Large intestine (tissue), 3 donors: ENCODE data around the gene CIART. TPM values are rescaled to one million over a fixed set of nuclear protein-coding genes. Genes with fewer than 3 reads are reported as not detected.

Source experiments
- DNase-seq, 2 donors: peaks; one replicate each; pipeline versions ENCODE4 v3.0.0 to v3.0.0-alpha.2; 2013
- H3K27ac ChIP-seq: one replicate; pipeline ENCODE4 v1.5.1; 2013; ENCODE audit warnings: low read length
- H3K27me3 ChIP-seq: 2 replicates; pipeline ENCODE4 v1.6.1; 2013; ENCODE audit warnings: low read length; ENCODE audit not compliant: control insufficient read depth, insufficient read depth
- H3K36me3 ChIP-seq: 2 replicates; pipeline ENCODE4 v1.6.1; 2013; ENCODE audit warnings: low read length; ENCODE audit not compliant: control insufficient read depth, insufficient read depth
- H3K4me1 ChIP-seq: one replicate; pipeline ENCODE4 v1.6.1; 2013; ENCODE audit warnings: low read length; ENCODE audit not compliant: control insufficient read depth, insufficient read depth
- H3K4me3 ChIP-seq: one replicate; pipeline ENCODE4 v1.5.1; 2013; ENCODE audit warnings: low read length
- H3K9me3 ChIP-seq: one replicate; pipeline ENCODE4 v1.6.1; 2013; ENCODE audit warnings: mild to moderate bottlenecking, low read depth, low read length, moderate library complexity; ENCODE audit not compliant: control insufficient read depth
- WGBS: methylation state at CpG from one replicate; pipeline ENCODE4 v1.1.5; 2013; ENCODE audit warnings: low lambda C conversion rate; ENCODE audit not compliant: insufficient coverage; 5-methylcytosine and 5-hydroxymethylcytosine counted together
- polyA plus RNA-seq: library from polyadenylated mRNA; unstranded; fragments of 120-200 nt; gene quantifications from one replicate; pipeline ENCODE4 v1.2.1, GENCODE V29; 2013

Gene CIART
- polyA plus RNA-seq, 1 donor, result 3.4 TPM

- H3K4me1 ChIP-seq, result peaks cover 13% of the 10 kb centered on the region
- H3K27ac ChIP-seq, result no peak overlapping the region
- peaks cover 13% of the 10 kb centered on the region for H3K27me3 ChIP-seq
- H3K9me3 ChIP-seq, result no peaks in the 10 kb centered on the region
- peaks cover 30% of the 10 kb centered on the region for H3K36me3 ChIP-seq
- no peak overlapping the region for H3K4me3 ChIP-seq
- 80% methylated on average over 1 of the region's 6 CpGs for WGBS
- no peak for DNase-seq
Measured at GRCh38 chr1:150262388-150263320, 19.7 kb upstream of the CIART start.

DNA sequence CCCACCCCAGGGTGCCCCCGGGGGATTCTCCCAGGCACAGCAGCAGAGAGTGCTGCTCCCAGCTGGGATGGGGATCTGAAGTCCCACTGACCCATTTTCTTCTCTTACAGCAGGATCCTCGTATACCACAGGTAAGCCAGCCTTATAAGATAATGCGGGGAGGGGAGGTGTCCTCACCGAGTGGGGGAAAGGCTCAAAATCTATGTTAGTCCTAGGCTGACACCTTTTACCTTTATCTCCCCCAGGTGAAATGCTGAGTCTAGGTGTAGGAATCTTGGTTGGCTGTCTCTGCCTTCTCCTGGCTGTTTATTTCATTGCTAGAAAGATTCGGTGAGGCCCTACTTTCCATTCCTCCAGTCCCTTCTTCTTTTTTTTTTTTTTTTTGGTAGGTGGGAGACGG, 18.8 kb upstream of the CIART start:
- peaks cover 30% of the 10 kb centered on the region for H3K36me3 ChIP-seq
- H3K9me3 ChIP-seq, result no peaks in the 10 kb centered on the region
- no peak overlapping the region for H3K4me3 ChIP-seq
- WGBS, result 90% methylated on average over 3 of the region's 6 CpGs
- H3K27ac ChIP-seq, result no peak overlapping the region
- peaks cover 4% of the 10 kb centered on the region for H3K27me3 ChIP-seq
- DNase-seq, result no peak
- H3K4me1 ChIP-seq, result peaks cover 16% of the 10 kb centered on the region

DNA sequence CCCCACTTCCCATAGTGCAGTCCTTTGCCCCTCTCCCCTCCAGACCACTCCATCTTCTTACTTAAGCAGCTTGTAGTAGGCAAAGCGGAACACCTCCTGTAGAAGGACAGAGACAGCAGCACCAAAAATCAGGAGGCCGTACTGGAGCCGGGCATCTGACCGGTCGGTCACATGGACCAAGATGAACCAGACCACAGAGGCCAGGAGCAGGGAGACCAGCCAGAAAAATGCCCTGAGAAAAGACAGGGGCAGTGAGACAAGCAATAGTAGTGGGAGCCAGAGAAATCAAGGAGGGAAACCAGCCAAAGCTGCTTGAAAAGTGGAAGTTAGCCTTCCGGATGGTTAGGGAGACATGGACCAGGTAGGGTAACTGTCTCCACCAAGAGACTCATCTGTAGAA, 14.5 kb upstream of the CIART start:
- WGBS, result no CpG with 5 or more reads among the region's 6 CpGs

GRCh38 chr1:150268340-150268704, 14.0 kb upstream of the CIART start:
- peaks cover 30% of the 10 kb centered on the region for H3K36me3 ChIP-seq
- H3K4me1 ChIP-seq, result peaks cover 9% of the 10 kb centered on the region
- H3K27ac ChIP-seq, result peak overlapping the region; percentile 84
- WGBS, result 5% methylated on average over 4 of the region's 21 CpGs
- peak overlapping the region; percentile 96 for H3K4me3 ChIP-seq
- no peaks in the 10 kb centered on the region for H3K9me3 ChIP-seq
- DNase-seq, result peak; percentile 68 to 83
- no peaks in the 10 kb centered on the region for H3K27me3 ChIP-seq

More for the DNA sequence above, 14.5 kb upstream of the CIART start:
- Histone ChIP-seq H3K27ac (peak overlapping the region; percentile 84), H3K4me1 (peaks cover 9% of the 10 kb centered on the region), H3K9me3 (no peaks in the 10 kb centered on the region), H3K27me3 (no peaks in the 10 kb centered on the region), H3K4me3 (peak overlapping the region; percentile 96), H3K36me3 (peaks cover 30% of the 10 kb centered on the region)
- DNase-seq, result no peak

DNA sequence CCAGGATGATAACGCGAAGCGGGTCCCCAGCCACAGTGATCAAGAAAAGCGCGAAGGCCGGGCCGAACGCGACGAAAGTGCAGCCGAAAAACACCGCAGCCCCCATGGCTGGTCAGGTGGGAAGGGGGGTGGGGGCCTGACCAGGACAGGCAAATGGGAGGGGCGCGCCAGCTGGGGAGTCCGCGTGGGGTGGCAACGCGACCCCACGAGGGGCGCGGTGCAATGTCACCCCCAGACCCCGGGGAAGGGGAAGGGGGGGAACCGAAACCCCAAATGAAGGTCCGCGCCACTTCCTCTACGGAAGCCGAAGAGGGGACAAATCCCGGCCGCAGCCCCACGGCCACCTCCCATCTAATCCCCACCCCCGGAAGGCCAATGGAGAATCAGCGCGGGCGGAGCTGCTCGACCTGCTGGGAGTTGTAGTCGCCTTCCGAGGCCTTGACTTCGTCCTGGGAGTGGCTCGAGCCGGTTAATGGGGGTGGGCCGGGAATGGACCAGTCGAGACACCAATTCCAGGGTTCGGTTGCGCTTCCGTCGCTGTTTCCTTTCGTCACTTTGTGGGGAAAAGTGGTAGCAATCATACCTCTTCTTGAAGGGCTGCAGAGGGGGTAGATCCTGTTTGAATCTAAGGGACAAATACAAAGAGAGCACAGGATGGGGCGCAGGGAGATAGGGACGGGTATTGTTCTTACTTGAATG, 13.5 kb upstream of the CIART start, which contains the start of gene APH1A:
Gene APH1A, minus strand, starts transcription at position 312 of the 699 bp plus-strand sequence. Its CDS starts 206 bp downstream, at position 106.
- no peaks in the 10 kb centered on the region for H3K27me3 ChIP-seq
- H3K36me3 ChIP-seq, result peaks cover 30% of the 10 kb centered on the region
- H3K27ac ChIP-seq, result peak within 1 kb of the TSS; percentile 84
- H3K9me3 ChIP-seq, result no peaks in the 10 kb centered on the region
- peak; percentile 97 to 98 for DNase-seq
- no CpG with 5 or more reads among the region's 49 CpGs for WGBS
- peak within 1 kb of the TSS; percentile 96 for H3K4me3 ChIP-seq
- H3K4me1 ChIP-seq, result peaks cover 9% of the 10 kb centered on the region

GRCh38 chr1:150269451-150269850, 12.9 kb upstream of the CIART start:
- H3K9me3 ChIP-seq, result no peaks in the 10 kb centered on the region
- peak overlapping the region; percentile 84 for H3K27ac ChIP-seq
- H3K36me3 ChIP-seq, result peaks cover 29% of the 10 kb centered on the region
- H3K4me1 ChIP-seq, result peaks cover 9% of the 10 kb centered on the region
- H3K4me3 ChIP-seq, result peak overlapping the region; percentile 96
- DNase-seq, result no peak
- WGBS, result no CpG with 5 or more reads among the region's 10 CpGs
- no peaks in the 10 kb centered on the region for H3K27me3 ChIP-seq

- no peaks in the 10 kb centered on the region for H3K9me3 ChIP-seq
- H3K36me3 ChIP-seq, result peaks cover 11% of the 10 kb centered on the region
- DNase-seq, result no peak
- peaks cover 9% of the 10 kb centered on the region for H3K4me1 ChIP-seq
- no peaks in the 10 kb centered on the region for H3K27me3 ChIP-seq
- H3K4me3 ChIP-seq, result no peak overlapping the region
- 80% methylated on average over 2 of the region's 7 CpGs for WGBS
- no peak overlapping the region for H3K27ac ChIP-seq
Measured at GRCh38 chr1:150271291-150271959, 10.9 kb upstream of the CIART start.

DNA sequence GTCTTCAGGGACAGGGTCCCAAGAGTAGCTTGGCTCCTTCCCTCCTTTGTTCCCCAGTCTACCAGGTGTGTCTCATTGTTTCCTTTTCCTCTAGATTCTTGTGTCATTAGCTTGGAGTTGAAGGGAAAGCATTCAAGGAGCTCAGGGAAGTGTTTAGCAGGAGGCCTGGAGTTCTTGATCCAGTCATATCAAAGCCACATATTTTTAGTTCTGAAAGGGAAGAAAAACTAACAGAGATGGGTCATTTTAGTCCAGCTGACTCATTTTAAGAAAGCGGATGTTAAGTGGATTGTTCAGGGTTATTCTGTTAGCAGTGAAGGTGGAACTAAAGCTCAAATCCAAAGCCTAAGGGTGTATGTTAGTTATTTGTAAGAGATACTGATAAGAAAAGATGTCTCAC, 9.0 kb upstream of the CIART start:
- H3K4me1 ChIP-seq, result no peaks in the 10 kb centered on the region
- 80% methylated on average over 1 of the region's 1 CpG for WGBS
- no peaks in the 10 kb centered on the region for H3K36me3 ChIP-seq
- H3K4me3 ChIP-seq, result peak overlapping the region; percentile 26
- H3K27ac ChIP-seq, result peak overlapping the region; percentile 23
- H3K27me3 ChIP-seq, result no peaks in the 10 kb centered on the region
- H3K9me3 ChIP-seq, result no peaks in the 10 kb centered on the region
- no peak for DNase-seq

GRCh38 chr1:150280138-150280707, 2.1 kb upstream of the CIART start:
- Histone ChIP-seq H3K27ac (no peak overlapping the region), H3K4me3 (no peak overlapping the region), H3K9me3 (no peaks in the 10 kb centered on the region), H3K4me1 (peaks cover 26% of the 10 kb centered on the region), H3K36me3 (peaks cover 4% of the 10 kb centered on the region), H3K27me3 (peaks cover 5% of the 10 kb centered on the region)
- peak in 1 of 2 donors; percentile 62 for DNase-seq
- no CpG with 5 or more reads among the region's 6 CpGs for WGBS
